ENCODE results near the gene CACNA1E. TPM values are rescaled to one million over a fixed set of nuclear protein-coding genes. Genes with fewer than 3 reads are reported as not detected.

CACNA1E gene
- total and polyA plus RNA-seq, 2 experiments from 2014 or later, result 1.1 to 1.7 TPM

DNA sequence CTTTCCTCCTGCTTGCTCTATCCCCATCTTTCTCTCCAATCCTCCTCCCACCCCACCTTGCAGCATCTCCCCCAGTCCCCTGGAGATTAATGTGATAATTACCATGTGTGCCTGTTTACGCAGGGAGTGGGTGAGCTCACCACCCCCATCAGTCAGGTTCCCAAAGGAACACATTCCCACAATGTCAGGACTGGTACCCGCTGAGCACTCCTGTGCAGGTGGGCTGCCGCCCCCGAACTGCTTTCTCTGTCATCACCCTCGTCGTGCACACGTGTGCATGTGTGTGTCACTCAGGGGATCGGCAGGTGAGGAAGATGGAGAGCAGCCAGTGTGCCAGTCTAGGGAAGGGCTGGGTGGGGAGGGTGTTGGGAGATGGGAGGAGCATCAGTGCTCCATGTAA, 163.4 kb downstream of the CACNA1E start:
- Histone ChIP-seq H3K9me2 (replicated peaks; ENCODE audit: insufficient read depth) (no peaks in the 10 kb centered on the region), H3K27ac (no peak overlapping the region), H3K4me3 (no peak overlapping the region), H3K27me3 (peaks cover 4% of the 10 kb centered on the region), H3K4me1 (ENCODE audit: insufficient read depth) (no peaks in the 10 kb centered on the region), H3K36me3 (replicated peaks; ENCODE audit: insufficient read depth, low read depth) (no peaks in the 10 kb centered on the region), H2AFZ (no peak overlapping the region), H3K79me2 (no peaks in the 10 kb centered on the region), H3K9me3 (ENCODE audit: low read depth) (no peaks in the 10 kb centered on the region), H4K20me1 (ENCODE audit: insufficient read depth, poor library complexity, severe bottlenecking) (no peaks in the 10 kb centered on the region), H3K4me2 (no peak overlapping the region)
- 88% methylated on average over 8 of the region's 8 CpGs for whole genome bisulfite sequencing (ENCODE audit: low lambda C conversion rate, missing lambda C conversion rate)
- TF ChIP-seq EZH2 (IDR thresholded peaks at IDR 0.05; ENCODE audit: borderline replicate concordance), result no peak
- TF ChIP-seq, protein P1, sequence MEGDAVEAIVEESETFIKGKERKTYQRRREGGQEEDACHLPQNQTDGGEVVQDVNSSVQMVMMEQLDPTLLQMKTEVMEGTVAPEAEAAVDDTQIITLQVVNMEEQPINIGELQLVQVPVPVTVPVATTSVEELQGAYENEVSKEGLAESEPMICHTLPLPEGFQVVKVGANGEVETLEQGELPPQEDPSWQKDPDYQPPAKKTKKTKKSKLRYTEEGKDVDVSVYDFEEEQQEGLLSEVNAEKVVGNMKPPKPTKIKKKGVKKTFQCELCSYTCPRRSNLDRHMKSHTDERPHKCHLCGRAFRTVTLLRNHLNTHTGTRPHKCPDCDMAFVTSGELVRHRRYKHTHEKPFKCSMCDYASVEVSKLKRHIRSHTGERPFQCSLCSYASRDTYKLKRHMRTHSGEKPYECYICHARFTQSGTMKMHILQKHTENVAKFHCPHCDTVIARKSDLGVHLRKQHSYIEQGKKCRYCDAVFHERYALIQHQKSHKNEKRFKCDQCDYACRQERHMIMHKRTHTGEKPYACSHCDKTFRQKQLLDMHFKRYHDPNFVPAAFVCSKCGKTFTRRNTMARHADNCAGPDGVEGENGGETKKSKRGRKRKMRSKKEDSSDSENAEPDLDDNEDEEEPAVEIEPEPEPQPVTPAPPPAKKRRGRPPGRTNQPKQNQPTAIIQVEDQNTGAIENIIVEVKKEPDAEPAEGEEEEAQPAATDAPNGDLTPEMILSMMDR (IDR thresholded peaks at IDR 0.05; ENCODE audit: poor library complexity), result no peak
- TF ChIP-seq EZH2phosphoT487 (IDR thresholded peaks at IDR 0.05; ENCODE audit: low read depth, severe bottlenecking, unreplicated experiment), result no peak
- DNase-seq (ENCODE audit: low spot score), result no peak

DNA sequence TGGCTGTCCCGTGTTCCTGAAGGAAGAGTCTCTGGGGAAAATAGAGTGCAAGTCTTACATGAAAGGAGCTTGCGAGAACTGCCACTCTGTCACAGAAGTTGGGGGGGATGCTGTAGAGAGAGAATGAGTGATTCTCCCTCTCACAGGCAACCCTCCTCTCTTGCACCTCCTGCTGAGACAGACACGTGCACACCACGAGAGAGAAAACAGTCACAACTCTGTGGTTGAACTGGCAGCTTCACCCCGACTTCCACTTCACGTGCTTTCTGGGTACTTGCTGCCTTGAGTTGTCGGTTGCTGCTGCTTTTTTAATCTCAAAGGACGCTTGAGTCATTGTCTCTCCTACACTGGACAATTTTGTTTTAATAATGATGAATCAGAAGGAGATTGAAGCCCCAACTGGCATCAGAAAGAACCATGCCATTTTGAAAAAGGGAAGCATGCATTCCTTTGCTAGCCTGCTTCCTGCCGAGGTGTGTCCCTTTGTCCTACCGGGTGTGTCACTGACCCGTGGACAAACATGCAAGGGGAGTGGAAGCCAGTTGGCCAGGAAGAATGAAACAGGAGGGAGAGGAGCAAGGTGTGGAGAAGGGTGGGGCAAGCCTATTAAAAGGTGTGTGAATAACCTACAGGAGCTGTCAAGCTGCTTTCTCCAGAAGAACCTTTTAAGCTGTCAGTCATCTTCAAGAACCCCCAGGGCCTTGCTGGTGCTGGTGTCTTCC, 164.2 kb downstream of the CACNA1E start:
- no peak overlapping the region for H3K4me3 ChIP-seq
- peaks cover 4% of the 10 kb centered on the region for H3K27me3 ChIP-seq
- H3K79me2 ChIP-seq, result no peaks in the 10 kb centered on the region
- TF ChIP-seq EZH2phosphoT487 (IDR thresholded peaks at IDR 0.05; ENCODE audit: low read depth, severe bottlenecking, unreplicated experiment) (no peak), EZH2 (IDR thresholded peaks at IDR 0.05; ENCODE audit: borderline replicate concordance) (no peak)
- TF ChIP-seq, protein P1 (IDR thresholded peaks at IDR 0.05; ENCODE audit: poor library complexity), result no peak
- no peak overlapping the region for H2AFZ ChIP-seq
- WGBS (ENCODE audit: low lambda C conversion rate, missing lambda C conversion rate), result 68% methylated on average over 11 of the region's 11 CpGs
- H3K9me2 ChIP-seq (replicated peaks; ENCODE audit: insufficient read depth), result no peaks in the 10 kb centered on the region
- no peak overlapping the region for H3K4me2 ChIP-seq
- peak; percentile 39 for DNase-seq (ENCODE audit: low spot score)
- no peaks in the 10 kb centered on the region for H3K4me1 ChIP-seq (ENCODE audit: insufficient read depth)
- no peaks in the 10 kb centered on the region for H3K36me3 ChIP-seq (replicated peaks; ENCODE audit: insufficient read depth, low read depth)
- H4K20me1 ChIP-seq (ENCODE audit: insufficient read depth, poor library complexity, severe bottlenecking), result no peaks in the 10 kb centered on the region
- no peaks in the 10 kb centered on the region for H3K9me3 ChIP-seq (ENCODE audit: low read depth)
- peak overlapping the region; percentile 57 for H3K27ac ChIP-seq

DNA sequence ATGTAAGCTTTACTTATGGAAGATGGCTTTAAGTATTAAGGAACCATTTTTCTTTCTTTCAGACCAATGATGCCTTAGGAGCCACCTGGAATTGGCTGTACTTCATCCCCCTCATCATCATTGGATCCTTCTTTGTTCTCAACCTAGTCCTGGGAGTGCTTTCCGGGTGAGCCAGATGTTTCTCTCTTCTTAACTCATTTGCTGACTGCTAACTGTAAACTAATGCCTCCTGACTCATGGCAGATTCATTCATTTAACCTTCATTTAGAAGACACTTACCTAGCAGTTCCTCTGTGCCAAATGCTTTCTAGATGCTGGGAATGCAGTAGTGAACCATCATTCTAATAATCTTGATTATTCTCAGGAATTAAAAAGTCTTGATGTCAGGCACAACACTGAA, 168.0 kb downstream of the CACNA1E start:
- TF ChIP-seq EZH2phosphoT487 (IDR thresholded peaks at IDR 0.05; ENCODE audit: low read depth, severe bottlenecking, unreplicated experiment) (no peak), EZH2 (IDR thresholded peaks at IDR 0.05; ENCODE audit: borderline replicate concordance) (no peak)
- TF ChIP-seq, protein P1 (IDR thresholded peaks at IDR 0.05; ENCODE audit: poor library complexity), result no peak
- no peak overlapping the region for H3K4me2 ChIP-seq
- WGBS (ENCODE audit: low lambda C conversion rate, missing lambda C conversion rate), result 74% methylated on average over 1 of the region's 1 CpG

More for the DNA sequence above, 168.0 kb downstream of the CACNA1E start:
- H3K27me3 ChIP-seq, result no peaks in the 10 kb centered on the region
- H3K9me2 ChIP-seq (replicated peaks; ENCODE audit: insufficient read depth), result no peaks in the 10 kb centered on the region
- H4K20me1 ChIP-seq (ENCODE audit: insufficient read depth, poor library complexity, severe bottlenecking), result no peaks in the 10 kb centered on the region
- H3K4me1 ChIP-seq (ENCODE audit: insufficient read depth), result no peaks in the 10 kb centered on the region
- no peak for DNase-seq (ENCODE audit: low spot score)
- H3K4me3 ChIP-seq, result no peak overlapping the region
- no peak overlapping the region for H2AFZ ChIP-seq
- H3K79me2 ChIP-seq, result no peaks in the 10 kb centered on the region
- no peaks in the 10 kb centered on the region for H3K36me3 ChIP-seq (replicated peaks; ENCODE audit: insufficient read depth, low read depth)
- H3K27ac ChIP-seq, result no peak overlapping the region
- H3K9me3 ChIP-seq (ENCODE audit: low read depth), result no peaks in the 10 kb centered on the region

Data from hepatocyte (in vitro differentiated cells).